Common myeloid progenitor, CD34-positive (primary cell): Measurements from ENCODE around the gene LRRC38.

Experiments
- CTCF ChIA-PET: fragments of 350-600 bp; sonication (Branson Sonifier 250); formaldehyde crosslinking; loops from one replicate; lab custom pipeline; 2021; ENCODE audit warnings: antibody characterized with exemption; lab: Charles Lee
- POLR2A ChIA-PET: fragments of 350-600 bp; sonication (Branson Sonifier 250); formaldehyde crosslinking; loops from one replicate; lab custom pipeline; 2021; ENCODE audit warnings: antibody characterized with exemption; lab: Charles Lee
- DNase-seq, 3 donors: peaks; one replicate each; pipeline versions ENCODE4 v3.0.0 to v3.0.0-alpha.2; 2013
- H3K27ac ChIP-seq, 2 experiments: 1 replicate in 1 of 2; 2 replicates in 1 of 2; pipeline ENCODE4 v1.7.0; 2013; ENCODE audit warnings: inconsistent platforms in 2 of 2, low read length in 2 of 2, mild to moderate bottlenecking in 2 of 2, low read depth in 1 of 2, moderate library complexity in 1 of 2; ENCODE audit not compliant: severe bottlenecking in 2 of 2, insufficient read depth in 1 of 2, poor library complexity in 1 of 2
- H3K27me3 ChIP-seq, 5 experiments: replicated peaks in 2 of 5; 1 replicate in 3 of 5; 2 replicates in 2 of 5; pipeline versions ENCODE4 v1.6.1 to v1.7.0; 2013; ENCODE audit warnings: low read length in 4 of 5, mild to moderate bottlenecking in 2 of 5, moderate library complexity in 2 of 5, inconsistent platforms in 1 of 5; ENCODE audit not compliant: insufficient read depth in 5 of 5, control insufficient read depth in 4 of 5
- H3K36me3 ChIP-seq, 4 experiments: 1 replicate in 2 of 4; 2 replicates in 2 of 4; pipeline versions ENCODE4 v1.6.1 to v1.7.0; 2013; ENCODE audit warnings: low read length in 3 of 4, control low read depth in 1 of 4, mild to moderate bottlenecking in 1 of 4; ENCODE audit not compliant: control insufficient read depth in 4 of 4, insufficient read depth in 4 of 4
- H3K4me1 ChIP-seq, 4 experiments: 1 replicate in 3 of 4; 2 replicates in 1 of 4; pipeline versions ENCODE4 v1.6.1 to v1.7.1; 2013; ENCODE audit warnings: low read length in 3 of 4, mild to moderate bottlenecking in 3 of 4, control low read depth in 1 of 4, inconsistent platforms in 1 of 4, moderate library complexity in 1 of 4; ENCODE audit not compliant: control insufficient read depth in 4 of 4, insufficient read depth in 4 of 4; ENCODE audit errors: control extremely low read depth in 1 of 4
- H3K4me3 ChIP-seq, 7 experiments: 1 replicate in 4 of 7; 2 replicates in 3 of 7; pipeline versions ENCODE4 v1.5.1 to v1.7.0; 2013; ENCODE audit warnings: mild to moderate bottlenecking in 7 of 7, low read length in 6 of 7, moderate library complexity in 6 of 7, inconsistent platforms in 2 of 7, low read depth in 2 of 7, control low read depth in 1 of 7; ENCODE audit not compliant: insufficient read depth in 4 of 7, control insufficient read depth in 1 of 7; ENCODE audit errors: extremely low read depth in 1 of 7
- H3K9me3 ChIP-seq, 5 experiments: 1 replicate in 4 of 5; 2 replicates in 1 of 5; pipeline versions ENCODE4 v1.6.1 to v1.7.1; 2013; ENCODE audit warnings: low read length in 4 of 5, mild to moderate bottlenecking in 2 of 5, inconsistent platforms in 1 of 5, low read depth in 1 of 5, moderate library complexity in 1 of 5; ENCODE audit not compliant: control insufficient read depth in 4 of 5, insufficient read depth in 2 of 5; ENCODE audit errors: control extremely low read depth in 1 of 5
- WGBS: methylation state at CpG from one replicate; pipeline ENCODE4 v1.1.5; 2013; ENCODE audit not compliant: insufficient coverage; 5-methylcytosine and 5-hydroxymethylcytosine counted together

LRRC38 gene

GRCh38 chr1:13478692-13479091 lies 35.1 kb downstream of the LRRC38 start:
- Histone ChIP-seq H3K36me3 (no peaks in the 10 kb centered on the region), H3K9me3 (no peaks in the 10 kb centered on the region), H3K27ac (no peak overlapping the region), H3K4me1 (peaks cover 0 to 2% (median 0%) of the 10 kb centered on the region in 4 experiments), H3K27me3 (no peaks in the 10 kb centered on the region), H3K4me3 (no peak overlapping the region)
- DNase-seq: no peak
- 100% methylated on average over 1 of the region's 2 CpGs for WGBS
- ChIA-PET CTCF (no interaction called here), POLR2A (no interaction called here)

DNA sequence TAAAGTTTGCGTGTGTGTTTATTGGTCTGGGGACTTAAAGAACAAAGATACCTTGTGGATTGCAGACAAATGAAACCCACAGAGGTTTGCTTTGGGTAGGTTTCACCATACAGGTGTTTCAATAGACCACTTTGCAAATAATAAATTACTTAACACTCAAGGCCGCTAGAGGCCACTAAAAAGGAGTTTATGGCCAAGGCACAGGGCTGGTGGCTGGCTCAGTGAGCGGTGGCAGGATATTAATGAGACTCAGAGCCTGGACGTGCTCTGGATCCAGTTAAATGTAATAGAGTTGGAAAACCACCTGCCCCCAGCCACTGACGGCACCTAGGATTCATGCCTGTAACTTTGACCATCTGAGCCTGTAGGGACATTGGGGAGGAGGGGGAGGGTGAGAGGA lies 44.5 kb downstream of the LRRC38 start:
- Histone ChIP-seq H3K36me3 (no peaks in the 10 kb centered on the region), H3K27me3 (peaks cover 0 to 4% (median 0%) of the 10 kb centered on the region in 5 experiments), H3K27ac (no peak overlapping the region), H3K4me3 (no peak overlapping the region), H3K9me3 (no peaks in the 10 kb centered on the region), H3K4me1 (no peaks in the 10 kb centered on the region)
- DNase-seq: peak; percentile 25 to 45 (median 36)
- POLR2A ChIA-PET: no interaction called here
- WGBS: 23% methylated on average over 3 of the region's 5 CpGs
- CTCF ChIA-PET: no interaction called here

GRCh38 chr1:13465515-13465914 lies 48.3 kb downstream of the LRRC38 start:
- Histone ChIP-seq H3K36me3 (no peaks in the 10 kb centered on the region), H3K27ac (no peak overlapping the region), H3K9me3 (no peaks in the 10 kb centered on the region), H3K4me1 (no peaks in the 10 kb centered on the region), H3K27me3 (peaks cover 0 to 19% (median 2%) of the 10 kb centered on the region in 5 experiments), H3K4me3 (no peak overlapping the region)
- 100% methylated on average over 1 of the region's 1 CpG for WGBS
- ChIA-PET POLR2A (no interaction called here), CTCF (interaction anchor here (1.1 to 1.5 kb wide), 2 partner anchors 12 kb away, joined by 3 read pairs; no protein-coding TSS in a partner anchor)
- no peak for DNase-seq

- Histone ChIP-seq H3K27ac (no peak overlapping the region), H3K27me3 (peaks cover 0 to 27% (median 2%) of the 10 kb centered on the region in 5 experiments), H3K4me1 (no peaks in the 10 kb centered on the region), H3K9me3 (no peaks in the 10 kb centered on the region), H3K4me3 (no peak overlapping the region), H3K36me3 (no peaks in the 10 kb centered on the region)
- no peak for DNase-seq
- 81% methylated on average over 6 of the region's 7 CpGs for WGBS
- POLR2A ChIA-PET: no interaction called here
- CTCF ChIA-PET: no interaction called here
These were observed 51.1 kb downstream of the LRRC38 start for GRCh38 chr1:13462682-13463081.

GRCh38 chr1:13461977-13462376 lies 51.8 kb downstream of the LRRC38 start:
- ChIA-PET CTCF (no interaction called here), POLR2A (no interaction called here)

GRCh38 chr1:13456904-13457532 lies 56.8 kb downstream of the LRRC38 start:
- CTCF ChIA-PET: no interaction called here
- peaks cover 0 to 28% (median 4%) of the 10 kb centered on the region in 5 experiments for H3K27me3 ChIP-seq
- POLR2A ChIA-PET: no interaction called here
- H3K36me3 ChIP-seq: no peaks in the 10 kb centered on the region
- WGBS: 79% methylated on average over 14 of the region's 15 CpGs
- no peak overlapping the region for H3K27ac ChIP-seq
- no peak for DNase-seq
- no peaks in the 10 kb centered on the region for H3K9me3 ChIP-seq
- no peak overlapping the region for H3K4me3 ChIP-seq
- no peaks in the 10 kb centered on the region for H3K4me1 ChIP-seq

More at GRCh38 chr1:13461977-13462376, 51.8 kb downstream of the LRRC38 start:
- H3K27ac ChIP-seq: no peak overlapping the region
- 86% methylated on average over 2 of the region's 2 CpGs for WGBS
- no peak for DNase-seq
- no peaks in the 10 kb centered on the region for H3K36me3 ChIP-seq
- H3K27me3 ChIP-seq: peaks cover 0 to 33% (median 4%) of the 10 kb centered on the region in 5 experiments
- no peaks in the 10 kb centered on the region for H3K9me3 ChIP-seq
- H3K4me1 ChIP-seq: no peaks in the 10 kb centered on the region
- H3K4me3 ChIP-seq: no peak overlapping the region

GRCh38 chr1:13451399-13451965 lies 62.3 kb downstream of the LRRC38 start:
- 67% methylated on average over 6 of the region's 6 CpGs for WGBS
- CTCF ChIA-PET: no interaction called here
- H3K9me3 ChIP-seq: no peaks in the 10 kb centered on the region
- POLR2A ChIA-PET: no interaction called here
- no peak overlapping the region for H3K27ac ChIP-seq
- no peak for DNase-seq
- no peaks in the 10 kb centered on the region for H3K4me1 ChIP-seq
- H3K4me3 ChIP-seq: no peak overlapping the region
- H3K36me3 ChIP-seq: no peaks in the 10 kb centered on the region
- H3K27me3 ChIP-seq: peaks cover 0 to 14% (median 0%) of the 10 kb centered on the region in 5 experiments
